TTC549 (cell line): ENCODE measurements around the gene IDH2.
"Not testable (repeated sequence)": the region's sequence is repeated elsewhere in the genome, so short reads cannot be mapped to it uniquely, and the experiment has no call there.

Experiments
- FAIRE-seq: peaks from 2 replicates; lab custom pipeline; 2012; peaks lifted over from hg19 to GRCh38; lab: Jason Lieb, UNC

Gene IDH2

DNA sequence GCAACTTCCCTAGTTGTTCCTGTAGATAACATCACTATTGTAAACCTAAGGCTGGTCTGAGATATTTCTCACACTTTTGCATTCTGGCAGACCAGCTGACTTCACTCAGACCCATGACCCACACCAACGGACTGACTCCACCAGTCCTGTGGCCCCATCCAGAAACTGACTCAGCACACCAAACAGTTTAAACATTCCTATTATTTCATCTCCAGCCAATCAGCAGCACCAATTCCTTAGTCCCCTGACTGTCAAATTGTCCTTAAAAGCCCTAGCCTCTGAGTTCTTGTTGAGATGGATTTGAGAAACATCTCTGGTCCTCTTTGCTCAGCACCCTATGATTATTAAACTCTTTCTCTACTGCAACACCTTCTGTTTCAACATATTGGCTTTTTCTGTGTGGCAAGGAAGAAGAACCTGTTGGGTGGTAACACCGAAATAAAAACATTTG is 12.2 kb upstream of the IDH2 start:
- FAIRE-seq, result no peak

DNA sequence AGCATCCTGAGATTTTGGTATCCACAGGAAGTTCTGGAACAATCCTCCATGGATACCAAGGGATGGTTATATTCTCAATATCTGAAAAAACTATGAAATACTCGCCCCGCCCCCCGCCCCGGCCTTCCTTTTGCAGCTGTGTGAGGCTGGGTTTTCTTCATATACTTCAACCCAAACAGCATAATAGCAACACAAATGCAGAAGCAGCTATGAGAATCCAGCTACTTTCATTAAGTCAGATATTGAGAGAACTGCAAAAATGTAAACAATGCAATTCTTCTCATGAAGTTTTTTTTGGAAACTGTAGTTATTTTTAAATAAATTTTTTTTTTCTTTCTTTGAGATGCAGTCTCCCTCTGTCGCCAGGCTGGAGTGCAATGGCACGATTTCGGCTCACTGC is 10.9 kb upstream of the IDH2 start:
- no peak for FAIRE-seq

DNA sequence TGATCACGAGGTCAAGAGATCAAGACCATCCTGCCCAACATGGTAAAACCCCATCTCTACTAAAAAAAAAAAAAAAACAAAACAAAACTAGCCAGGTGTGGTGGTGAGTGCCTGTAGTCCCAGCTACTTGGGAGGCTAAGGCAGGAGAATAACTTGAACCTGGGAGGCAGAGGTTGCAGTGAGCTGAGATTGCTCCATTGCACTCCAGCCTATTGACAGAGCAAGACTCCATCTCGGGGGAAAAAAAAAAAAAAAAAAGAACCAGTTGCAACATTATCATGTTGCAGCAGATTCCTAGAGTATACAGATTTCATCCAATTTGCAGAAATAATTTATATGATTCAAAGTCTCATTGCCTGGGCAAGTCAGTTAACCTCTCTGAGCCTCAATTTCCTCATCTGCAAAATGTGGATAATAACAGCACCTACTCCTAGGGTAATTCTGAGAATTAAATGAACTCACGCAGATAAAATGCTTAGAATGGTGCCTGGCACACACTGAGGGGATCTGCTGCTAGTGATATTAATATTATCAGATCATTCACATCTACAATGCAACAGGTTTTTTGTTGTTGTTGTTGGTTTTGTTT is 7.0 kb upstream of the IDH2 start:
- FAIRE-seq, result not testable (repeated sequence)

DNA sequence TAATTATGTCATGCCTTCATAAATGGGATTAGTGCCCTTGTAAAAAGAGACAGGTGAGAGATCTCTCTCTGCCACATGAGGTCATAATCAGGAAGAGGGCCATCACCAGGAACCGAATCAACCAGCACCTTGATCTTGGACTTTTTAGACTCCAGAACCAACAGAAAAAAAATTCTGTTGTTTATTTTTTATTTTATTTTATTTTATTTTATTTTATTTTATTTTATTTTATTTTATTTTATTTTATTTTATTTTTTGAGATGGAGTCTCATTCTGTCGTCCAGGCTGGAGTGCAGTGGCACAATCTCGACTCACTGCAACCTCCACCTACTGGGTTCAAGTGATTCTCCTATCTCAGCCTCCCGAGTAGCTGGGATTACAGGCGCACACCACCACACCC is 5.8 kb upstream of the IDH2 start:
- FAIRE-seq, result not testable (repeated sequence)

DNA sequence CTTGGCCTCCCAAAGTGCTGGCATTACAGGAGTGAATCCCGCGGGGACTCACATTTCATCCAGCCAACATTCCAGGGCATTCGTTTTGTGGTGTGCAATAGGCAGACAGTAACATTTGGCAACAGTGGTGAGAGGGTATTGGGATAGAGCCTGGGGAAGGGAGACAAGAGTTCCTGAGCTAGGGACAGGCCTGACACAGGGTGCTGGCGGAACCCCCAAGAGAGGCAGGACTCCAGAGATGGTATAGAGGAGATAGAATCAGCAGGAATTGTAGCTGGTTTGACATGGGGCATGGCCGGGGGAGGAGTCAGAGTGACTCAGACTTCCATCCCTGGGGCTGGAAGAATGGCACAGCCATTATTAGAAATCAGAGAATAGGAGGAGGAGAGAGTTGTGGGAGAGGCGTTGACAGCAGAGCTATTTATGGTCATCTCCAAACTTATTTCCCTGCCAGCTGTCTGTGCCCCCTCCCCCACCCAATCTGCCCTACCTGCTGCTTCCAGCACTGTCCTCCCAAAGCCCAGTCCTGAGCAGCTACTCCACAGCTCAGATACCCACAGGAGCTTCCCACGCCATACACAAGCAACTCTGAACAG is 4.4 kb upstream of the IDH2 start:
- FAIRE-seq, result no peak

DNA sequence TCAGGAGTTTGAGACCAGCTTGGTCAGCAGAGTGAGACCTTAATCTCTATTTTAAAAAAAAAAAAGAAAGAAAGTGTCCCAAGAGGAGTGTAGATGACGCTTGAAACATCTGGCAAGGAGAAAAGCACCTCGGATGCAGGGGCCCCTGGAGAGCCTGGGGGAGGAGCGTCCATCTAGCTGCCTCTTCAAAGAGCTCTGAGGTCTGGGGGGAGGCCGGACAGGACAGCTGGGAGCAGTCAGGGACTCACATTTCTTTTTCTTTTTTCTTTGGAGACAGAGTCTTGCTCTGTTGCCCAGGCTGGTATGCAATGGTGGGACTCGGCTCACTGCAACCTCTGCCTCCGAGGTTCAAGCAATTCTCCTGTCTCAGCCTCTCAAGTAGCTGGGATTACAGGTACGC is 3.3 kb upstream of the IDH2 start:
- FAIRE-seq, result no peak

DNA sequence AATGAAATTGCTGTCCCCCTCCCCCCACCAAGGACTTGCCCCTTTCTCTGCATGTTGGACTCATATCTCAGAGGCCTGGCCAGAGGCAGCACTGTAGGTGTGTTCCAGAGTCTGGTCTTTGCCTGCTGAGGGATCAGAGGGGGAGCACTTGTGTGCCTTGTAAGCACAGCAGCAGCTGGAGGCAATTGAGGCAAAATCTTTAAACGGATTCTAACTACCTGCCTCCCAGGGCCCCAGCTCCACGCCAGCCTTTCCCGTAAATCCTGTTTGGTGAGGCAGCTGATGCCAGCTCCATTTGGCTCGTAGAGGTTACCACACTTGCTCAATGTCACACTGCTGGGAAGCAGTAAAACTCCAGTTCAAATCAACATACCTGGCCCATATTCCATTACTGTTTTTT is 2.3 kb upstream of the IDH2 start:
- FAIRE-seq, result no peak

DNA sequence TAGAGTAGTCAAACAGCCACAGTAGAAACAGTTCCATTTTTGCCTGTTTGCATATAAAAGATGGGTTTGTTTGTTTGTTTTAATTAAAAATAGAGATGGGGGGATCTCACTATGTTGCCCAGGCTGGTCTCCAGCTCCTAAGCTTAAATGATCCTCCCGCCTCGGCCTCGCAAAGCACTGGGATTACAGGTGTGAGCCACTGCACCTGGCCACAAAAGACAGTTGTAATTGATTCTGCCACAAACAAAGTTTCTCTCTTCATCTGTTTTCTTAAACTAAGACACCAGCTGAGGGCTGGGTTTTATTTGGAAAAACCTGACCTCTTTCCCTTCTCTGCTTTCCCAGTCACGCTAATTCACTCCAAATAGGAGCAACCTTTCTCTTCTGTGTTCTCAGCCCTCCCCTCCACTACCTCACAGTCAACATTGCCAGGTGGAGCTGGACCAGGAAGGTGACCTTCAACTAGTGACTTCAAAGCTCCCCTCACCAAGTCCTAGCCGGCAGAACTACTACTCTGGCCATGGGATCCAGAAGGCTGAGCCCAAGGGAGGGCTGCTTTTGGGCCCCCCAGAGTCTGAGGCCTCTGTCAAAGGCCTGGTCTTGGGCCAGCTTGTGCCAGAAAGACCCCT is 1.5 kb upstream of the IDH2 start:
- FAIRE-seq, result no peak

DNA sequence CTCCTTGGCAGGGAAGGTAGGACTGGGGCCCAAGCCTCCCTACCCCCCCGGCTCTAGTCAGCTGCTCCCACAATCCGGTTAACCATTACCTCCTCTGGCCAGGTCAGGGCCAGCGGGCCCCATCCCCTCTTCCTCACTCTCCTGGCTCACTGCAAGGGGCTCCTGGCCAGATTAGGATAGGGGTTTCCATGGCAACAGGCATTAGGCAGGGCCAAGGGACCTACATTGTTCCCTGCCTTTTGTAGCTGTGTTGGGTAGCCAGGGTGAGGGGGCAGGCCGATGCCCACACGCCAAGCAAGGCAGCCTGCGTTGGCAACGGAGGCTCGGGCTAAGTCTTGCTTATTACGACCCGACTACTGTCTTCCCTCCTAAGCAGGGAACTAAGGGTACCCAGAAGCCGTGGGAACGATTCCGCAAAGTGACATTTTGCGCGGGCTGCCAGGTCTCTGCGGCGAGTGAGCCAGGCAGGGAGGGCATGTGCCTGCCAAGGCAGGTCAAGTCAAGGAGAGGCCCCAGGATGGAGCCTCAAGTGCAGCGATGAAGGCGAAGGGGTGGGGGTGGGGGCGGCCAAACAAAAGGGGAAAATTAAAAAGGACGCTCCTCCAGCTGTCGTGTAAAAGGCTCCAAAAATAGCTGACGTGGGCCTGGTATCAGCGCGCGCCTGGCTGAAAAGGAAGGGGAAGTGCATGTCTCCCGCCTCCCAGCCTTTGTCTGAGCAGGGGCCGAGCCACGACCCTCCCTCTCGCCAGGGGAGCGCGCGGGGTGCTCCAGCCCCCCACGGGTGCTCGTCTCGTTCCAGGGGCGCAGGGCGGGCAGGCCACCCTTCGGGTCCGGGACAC is 919 bp downstream of the IDH2 start:
- FAIRE-seq, result no peak

DNA sequence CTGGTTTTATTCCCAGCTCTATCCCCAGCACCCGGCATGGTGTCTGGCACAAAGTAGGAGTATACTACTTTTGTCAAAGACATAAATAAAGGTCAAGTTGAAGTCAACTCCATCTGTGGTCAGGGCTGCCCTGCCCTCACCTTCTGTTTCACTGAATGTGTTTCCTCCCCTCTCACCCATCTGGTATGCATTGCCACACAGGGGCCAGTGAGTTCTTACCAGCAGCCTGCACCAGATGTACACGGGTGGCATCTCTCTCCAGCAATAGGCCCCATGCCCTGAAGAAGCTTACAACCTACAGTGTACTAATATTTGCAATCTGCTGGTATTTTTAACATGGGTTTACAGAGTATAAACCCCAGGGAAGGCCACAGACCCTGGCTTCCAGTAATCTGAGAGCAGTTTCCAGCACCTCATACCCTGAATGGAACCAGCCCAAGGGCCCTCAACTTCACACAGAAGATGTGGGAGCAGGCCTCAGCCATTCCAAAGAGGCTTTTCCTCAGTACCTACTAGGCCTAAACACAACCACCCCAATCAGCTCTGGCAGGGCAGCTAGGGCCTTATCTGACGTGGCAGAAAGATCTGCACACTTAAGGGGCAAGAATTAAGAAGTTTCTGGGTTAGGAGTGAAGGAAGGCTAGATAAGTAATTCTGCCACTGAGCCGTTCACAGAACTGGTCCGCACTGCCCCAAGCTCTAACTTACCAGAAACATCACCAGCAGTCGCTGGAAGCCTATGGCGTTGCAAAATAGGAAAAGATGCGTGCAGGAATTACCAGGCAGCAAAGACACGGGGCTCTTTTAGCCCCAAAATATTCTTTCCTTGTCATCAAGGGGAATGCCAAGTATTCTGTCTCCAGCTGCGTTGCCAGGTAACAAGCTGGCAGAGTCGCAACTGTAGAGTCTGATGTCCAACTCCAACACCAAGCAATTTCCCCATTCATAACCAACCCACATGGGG is 2.1 kb downstream of the IDH2 start:
- no peak for FAIRE-seq

DNA sequence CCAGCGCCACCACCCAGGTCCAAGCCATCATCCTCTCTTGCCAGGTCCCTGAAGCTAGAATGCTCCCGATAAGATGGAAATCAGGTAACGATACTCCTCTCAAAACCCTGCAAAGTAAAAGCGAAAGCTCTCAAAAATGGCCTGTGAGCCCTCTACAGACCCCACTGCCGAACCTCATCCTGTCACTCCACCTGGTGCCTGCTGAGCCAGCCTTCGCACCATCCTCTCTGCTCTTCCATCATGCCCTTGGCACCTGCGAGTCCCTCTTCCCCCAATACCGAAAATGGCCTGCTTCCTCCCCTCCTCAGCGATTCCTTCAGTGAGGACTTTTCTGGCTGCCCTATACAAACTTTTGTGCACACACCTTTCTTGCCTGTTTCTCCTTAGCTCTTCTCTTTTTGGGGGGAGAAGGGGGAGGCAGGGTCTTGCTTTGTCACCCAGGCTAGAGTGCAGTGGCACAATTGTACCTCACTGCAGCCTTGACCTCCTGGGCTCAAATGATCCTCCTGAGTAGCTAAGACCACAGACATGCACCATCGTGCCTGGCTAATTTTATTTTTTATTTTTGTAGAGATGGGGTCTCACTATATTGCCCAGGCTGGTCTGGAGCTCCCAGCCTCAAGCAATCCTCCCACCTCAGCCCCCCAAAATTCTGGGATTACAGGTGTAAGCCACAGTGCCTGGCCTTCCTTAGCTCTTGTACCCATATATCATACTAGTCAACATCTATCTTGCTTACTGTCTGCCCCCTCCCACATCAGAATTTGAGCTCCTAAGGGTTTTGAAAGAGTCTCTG is 3.0 kb downstream of the IDH2 start:
- no peak for FAIRE-seq

DNA sequence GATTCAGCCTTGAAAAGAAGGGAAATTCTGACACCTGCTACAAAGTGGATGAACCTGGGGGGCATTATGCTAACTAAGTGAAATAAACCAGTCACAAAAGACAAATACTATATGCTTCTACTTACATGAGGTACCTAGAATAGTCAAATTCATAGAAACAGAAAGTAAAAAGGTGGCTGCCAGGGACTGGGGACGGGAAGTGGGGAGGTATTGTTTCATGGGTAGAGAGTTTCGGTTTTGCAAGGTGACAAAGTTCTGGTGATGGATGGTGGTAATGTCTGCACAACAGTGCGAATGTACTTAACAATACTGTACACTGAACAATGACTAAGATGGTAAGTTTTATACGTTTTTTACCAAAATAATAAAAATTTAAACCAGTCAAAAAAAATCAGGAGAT is 4.8 kb downstream of the IDH2 start:
- FAIRE-seq, result no peak

DNA sequence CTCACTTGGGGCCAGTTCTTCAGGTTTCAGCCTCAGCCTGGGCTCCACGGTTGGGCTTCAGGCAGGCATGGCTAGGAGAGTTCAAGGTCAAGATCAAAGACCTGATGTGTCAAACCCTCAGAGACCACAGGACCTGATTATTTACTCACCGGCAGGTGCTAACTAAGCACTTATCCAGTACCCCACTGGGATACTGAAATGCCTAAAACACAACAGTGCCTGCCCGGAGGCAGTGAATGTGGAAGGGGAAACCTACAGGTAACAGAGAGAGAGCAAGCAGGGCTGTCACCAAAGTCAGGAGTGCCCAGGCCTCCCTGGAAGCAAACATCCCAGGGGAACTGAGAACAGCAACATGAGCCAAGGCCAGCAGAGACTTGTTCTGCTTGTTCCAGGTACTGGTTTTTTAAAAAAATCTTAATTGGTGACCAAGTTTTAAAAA is 6.7 kb downstream of the IDH2 start:
- FAIRE-seq, result no peak

DNA sequence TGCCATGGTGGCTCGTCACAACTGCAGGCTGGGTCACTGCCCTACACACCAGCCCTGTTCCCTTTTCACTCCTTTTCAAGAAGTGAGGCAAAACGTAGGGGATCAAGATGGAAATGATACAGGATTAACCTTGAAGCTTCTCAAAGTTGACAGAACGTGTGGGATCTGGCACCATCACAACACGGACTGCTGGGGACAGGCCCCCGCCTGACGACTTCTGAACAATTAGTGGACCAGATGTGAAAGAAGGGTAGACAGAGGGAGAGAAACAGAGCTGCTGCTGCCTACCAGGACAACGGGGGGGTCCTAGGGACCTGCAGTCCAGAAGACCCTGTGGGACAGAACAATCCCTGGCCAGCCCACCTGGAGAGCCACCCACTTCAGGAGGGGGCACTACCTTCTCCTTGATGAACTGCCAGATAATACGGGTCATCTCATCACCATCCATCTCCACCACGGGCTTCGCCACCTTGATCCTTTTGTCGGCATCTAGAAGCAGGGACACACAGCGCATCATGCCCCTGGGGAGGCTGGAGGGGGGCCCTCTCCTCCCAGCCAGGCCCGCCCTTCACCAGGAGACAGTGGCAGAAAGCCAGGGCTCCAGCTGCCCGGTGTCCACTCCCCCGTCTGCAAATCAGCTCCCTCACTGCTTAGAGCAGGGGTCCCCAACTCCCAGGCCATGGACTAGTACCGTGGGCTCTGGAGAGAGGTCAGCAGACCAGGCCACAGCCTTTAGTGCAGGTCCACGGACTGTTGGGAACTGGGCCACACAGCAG is 10.9 kb downstream of the IDH2 start:
- no peak for FAIRE-seq

DNA sequence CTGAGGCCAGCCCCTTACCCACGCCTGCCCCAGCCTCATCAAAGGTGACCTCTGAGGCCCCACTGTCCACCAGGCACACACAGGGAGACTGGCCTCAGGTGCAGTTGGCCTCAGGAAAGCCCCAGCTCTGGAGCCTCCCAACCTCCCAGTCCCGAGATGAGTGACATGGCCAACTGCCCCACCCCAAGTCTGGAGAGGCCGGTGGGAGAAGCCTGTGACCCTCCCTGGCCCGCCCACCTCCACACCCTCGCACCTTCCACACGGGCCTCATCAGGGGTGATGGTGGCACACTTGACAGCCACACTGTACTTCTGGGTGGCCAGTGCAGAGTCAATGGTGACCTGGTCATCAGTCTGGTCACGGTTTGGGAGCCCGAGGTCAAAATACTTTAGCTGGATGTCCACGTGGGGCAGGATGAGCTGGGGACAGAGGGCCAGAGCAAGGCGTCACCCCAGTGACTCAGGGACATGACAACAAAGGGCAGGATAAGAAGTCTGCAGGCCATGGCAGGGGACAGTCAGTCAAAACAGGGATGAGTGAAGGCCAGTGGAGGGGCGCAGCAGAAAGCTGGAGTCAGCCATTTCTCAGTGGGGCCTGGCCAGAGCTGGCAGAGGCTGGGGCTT is 11.9 kb downstream of the IDH2 start:
- no peak for FAIRE-seq

DNA sequence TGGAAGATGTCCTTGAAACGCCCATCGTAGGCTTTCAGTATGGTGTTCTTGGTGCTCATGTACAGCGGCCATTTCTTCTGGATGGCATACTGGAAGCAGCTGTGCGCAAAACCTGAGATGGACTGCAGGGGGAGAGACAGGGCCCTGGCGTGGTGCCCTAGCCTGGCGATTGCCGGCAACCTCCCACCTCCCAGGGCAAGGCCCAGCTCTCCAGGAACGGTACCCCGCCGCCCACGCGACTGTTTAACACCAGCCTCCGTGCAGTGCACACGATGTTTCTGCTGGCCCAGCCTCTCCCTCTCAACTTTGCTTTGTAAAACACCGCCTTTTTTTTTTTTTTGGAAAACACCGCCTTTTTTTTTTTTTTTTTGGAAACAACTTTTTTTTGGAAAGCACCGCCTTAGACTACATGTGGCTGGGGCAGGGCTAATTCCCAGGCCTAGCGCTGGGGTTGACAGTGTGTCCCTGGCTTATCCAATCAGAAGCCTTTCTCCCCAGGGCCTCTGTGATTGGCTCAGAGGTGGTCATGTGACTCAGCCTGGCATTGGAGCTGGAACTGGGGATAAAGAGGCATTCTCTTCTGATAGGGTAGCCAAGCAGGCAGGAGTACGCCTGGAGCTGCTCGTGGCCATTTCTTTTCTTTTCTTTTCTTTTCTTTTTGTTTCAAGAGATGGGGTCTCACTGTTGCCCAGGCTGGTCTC is 14.7 kb downstream of the IDH2 start:
- no peak for FAIRE-seq

DNA sequence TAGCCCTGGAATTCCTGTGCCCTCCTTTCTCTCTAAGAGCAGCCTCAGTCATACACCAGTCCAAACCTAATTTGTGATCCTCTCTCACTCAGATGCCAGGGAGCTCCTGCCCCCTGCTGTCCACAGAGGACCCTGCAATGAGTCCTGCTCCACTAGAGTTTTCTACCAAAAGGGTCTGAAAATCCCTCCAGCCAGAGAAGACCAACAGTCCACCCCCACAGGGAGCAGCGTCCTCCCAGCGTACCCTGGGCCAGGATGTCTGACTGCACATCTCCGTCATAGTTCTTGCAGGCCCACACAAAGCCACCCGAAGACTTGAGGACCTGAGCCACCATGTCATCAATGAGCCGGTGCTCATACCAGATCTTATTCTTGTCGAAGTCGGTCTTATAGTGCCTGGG is 15.4 kb downstream of the IDH2 start:
- FAIRE-seq, result no peak

DNA sequence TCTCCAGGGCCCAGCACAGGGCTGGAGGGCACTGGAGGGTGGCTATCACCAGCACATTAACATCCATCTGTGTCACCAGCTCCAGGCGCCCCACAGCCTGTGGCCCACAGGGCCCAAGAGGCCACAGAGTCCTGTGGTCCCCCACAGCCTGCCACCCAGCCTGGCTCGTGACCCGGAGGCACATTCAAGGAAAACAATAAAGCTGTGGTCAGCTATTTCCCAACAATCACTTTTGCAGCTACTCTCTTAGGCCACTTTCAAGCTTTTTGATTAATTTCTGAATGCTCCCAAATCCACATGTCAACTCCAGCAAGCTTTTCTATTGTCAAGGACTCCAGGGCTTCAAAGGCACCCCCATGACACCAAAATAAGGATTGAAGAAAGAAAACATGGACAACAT is 16.7 kb downstream of the IDH2 start:
- no peak for FAIRE-seq

DNA sequence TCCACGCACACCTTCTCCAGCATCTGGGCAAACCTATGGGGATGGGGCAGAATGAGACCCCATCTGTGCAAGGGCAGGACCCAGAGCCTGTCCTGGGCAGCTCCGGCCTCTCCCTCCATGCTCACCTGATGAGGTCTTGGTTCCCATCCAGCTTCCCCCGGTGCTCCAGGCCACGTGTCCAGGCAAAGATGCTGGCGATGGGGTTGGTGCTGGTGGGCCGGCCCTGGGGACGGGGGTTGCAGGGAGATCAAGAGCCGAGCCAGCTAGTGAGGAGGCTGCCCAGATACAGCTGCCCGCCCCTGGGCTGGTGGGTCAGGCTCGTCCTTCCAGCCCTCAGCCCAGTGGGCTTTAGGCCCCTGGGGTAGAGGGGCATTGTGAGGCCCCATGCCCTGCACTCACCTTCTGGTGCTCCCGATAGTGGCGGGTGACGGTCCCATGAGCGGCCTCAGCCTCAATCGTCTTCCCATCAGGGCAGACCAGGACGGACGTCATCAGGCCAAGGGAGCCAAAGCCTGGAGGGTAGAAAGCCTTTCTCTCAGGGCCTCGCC is 17.3 kb downstream of the IDH2 start:
- no peak for FAIRE-seq
